Left lobe of liver (tissue), 2 donors: ENCODE results near the gene POU4F1. TPM values are rescaled to one million over a fixed set of nuclear protein-coding genes. Genes with fewer than 3 reads are reported as not detected.

Experiments used
- ATAC-seq: fragments of 200-7000 bp; cut with Tn5 transposase; one replicate; pipeline ENCODE4 v1.9.1; 2020; ENCODE audit warnings: mild to moderate bottlenecking, moderate library complexity
- DNase-seq: peaks from one replicate; pipeline ENCODE4 v3.0.0-alpha.2; 2020; ENCODE audit warnings: low spot score
- total RNA-seq: library from RNA; stranded (reverse); gene quantifications from one replicate; pipeline ENCODE4 v1.2.1, GENCODE V29; 2021
- donor health status: DM: no; HTN: no; CAD: no; lungs with moderate emphysema.
- donor health status: DM: no; HTN: yes; CAD: no.

The POU4F1 gene
- total RNA-seq, 1 donor from 2014 or later, result not detected

DNA sequence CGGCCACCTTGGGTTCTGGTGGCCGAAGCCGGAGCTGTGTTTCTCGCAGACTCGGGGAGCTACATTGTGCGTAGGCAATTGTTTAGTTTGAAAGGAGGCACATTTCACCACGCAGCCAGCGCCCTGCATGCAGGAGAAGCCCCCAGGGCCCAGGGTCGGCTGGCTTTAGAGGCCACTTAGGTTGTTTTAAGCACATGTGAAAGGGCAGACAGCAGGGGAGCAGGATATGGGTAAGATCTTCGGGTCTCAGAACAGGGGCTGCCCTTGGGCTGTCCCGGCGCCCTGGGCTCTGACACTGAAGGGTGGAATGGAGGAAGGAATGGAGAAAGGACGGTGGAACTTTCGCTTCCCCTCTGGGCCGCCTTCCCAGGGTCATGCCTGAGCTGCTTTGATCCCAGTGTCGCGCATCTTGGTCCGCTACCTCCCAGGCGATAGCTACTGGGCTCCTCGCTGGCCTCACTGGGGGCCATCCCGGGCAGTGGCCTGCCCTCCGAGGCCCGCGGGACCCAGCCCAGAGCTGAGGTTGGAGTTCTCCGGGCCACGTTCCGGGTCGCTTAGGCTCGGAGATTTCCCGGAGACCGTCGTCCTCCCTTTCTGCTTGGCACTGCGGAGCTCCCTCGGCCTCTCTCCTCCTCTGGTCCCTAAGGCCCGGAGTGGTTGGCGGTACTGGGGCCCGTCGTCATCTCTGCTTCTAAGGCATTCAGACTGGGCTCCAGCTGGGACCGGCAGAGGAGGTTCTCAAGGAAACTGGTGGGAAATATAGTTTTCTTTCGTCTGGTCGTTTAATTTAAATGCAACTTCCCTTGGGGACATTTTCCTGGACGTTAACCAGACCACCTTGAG, 4.3 kb upstream of the POU4F1 start:
- no peak for ATAC-seq
- DNase-seq, result no peak

DNA sequence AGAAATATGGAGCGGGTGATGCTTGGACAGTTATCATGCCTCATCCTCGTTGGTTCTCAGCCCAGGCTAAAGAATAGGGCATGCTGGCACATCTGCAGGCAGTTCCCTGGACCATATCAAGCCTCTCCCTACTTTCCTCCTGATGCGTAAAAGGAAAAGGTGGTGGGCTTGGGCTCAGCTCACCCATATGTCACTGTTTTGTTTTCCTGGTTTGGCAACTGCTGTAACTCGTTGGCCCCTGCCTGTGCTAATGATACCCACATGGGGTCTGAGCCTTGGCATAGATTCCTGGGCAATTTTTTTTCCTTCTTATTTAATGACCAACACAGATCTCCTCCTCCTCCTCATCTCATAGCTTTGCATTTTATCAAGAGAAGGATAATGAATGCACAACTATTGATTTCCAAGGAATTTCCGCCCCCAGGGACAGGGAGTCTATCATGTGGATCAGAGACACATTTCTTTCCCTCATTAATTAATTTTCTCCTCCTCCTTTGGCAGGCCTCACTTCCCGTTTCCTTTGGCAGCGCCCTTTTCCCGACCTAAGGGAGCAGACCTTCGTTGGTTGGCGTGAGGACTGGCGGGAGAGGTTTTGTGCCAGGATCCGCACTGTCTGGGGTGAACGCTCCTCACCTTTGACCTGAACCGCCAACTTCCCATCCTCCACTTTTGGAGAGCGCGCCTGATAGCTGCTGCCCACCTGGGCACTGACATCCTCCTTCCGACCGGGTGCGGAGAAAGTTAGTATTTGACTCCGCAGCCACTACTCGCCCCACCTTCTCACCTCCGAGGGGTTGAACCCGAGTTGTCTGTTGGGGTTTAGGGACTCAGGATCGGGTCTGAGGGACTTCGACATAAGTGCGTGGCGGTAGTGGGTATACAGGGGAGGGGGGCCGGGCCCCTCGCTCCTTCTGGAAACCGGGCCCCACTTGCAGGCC, 3.4 kb upstream of the POU4F1 start:
- ATAC-seq (no peak), DNase-seq (no peak)

DNA sequence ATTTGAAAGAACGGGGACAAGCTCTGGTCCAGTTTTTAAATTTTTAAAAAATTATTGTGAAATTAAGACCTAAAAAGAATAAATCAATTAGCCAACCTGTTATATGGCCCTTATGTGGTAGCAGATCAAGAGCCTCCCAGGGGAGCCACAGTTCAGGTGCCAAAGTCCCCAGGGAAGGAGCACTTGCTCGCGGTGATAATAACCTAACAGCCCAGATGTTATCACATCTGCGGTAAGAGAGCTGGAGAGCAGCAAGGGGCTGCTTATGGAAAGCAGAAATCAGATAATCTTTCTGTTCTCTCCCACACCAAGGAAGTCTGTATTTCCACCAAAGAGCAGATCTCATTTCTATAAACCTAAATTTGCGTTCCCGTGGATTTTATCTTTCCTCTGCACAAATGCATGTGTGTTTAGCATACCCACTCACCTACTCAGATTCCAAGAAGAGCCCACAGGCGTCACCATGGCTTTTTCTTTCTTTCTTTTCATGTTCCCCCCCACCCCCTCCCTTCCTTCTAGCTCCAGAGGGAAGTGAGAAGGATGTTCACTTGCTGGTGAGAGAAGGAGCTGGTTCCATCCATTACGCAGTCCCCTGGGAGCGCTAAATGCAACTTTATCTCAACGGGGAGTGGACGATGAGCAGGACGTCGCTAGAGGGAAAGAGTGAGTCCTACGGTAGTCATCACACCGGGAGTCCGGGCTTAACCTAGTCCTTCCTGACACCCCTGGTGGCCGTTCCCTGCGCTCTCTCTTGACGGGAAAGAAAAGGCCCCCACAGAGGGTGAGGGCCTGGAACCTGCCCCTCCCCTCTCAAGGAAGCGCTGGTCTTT, 1.6 kb upstream of the POU4F1 start:
- DNase-seq (no peak), ATAC-seq (no peak)

DNA sequence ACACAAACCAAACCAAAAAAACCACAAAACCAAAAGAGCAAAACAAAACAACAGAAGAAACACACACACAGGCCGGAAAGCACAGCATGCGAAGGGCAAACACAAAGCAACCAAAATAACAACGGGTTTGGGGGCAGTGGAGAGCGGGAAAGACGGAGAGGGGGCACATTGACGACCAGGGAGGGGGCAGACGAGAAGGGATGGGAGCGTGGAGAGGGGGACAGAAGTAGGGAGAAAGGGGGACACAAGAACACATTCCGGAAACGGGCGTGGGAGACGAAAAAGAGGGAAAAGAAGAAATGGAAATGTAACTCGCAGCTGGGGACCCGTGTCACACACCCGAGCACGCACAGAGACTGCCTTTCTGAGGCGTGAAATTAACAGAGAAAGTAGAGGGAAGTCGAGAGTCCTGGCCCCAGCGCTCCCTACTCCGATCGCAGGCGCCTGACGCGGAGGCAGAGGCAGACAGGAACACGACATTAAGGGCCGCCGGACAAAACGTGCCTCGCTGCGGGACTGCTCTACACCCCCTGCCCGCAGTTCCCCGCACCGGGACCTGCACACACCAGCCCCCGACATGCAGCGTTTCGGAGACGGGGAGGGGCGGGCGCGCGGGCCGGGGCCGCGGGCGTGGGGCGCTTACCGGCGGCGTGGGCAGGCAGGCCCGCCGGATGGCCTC, 652 bp downstream of the POU4F1 start:
- DNase-seq (no peak), ATAC-seq (no peak)

DNA sequence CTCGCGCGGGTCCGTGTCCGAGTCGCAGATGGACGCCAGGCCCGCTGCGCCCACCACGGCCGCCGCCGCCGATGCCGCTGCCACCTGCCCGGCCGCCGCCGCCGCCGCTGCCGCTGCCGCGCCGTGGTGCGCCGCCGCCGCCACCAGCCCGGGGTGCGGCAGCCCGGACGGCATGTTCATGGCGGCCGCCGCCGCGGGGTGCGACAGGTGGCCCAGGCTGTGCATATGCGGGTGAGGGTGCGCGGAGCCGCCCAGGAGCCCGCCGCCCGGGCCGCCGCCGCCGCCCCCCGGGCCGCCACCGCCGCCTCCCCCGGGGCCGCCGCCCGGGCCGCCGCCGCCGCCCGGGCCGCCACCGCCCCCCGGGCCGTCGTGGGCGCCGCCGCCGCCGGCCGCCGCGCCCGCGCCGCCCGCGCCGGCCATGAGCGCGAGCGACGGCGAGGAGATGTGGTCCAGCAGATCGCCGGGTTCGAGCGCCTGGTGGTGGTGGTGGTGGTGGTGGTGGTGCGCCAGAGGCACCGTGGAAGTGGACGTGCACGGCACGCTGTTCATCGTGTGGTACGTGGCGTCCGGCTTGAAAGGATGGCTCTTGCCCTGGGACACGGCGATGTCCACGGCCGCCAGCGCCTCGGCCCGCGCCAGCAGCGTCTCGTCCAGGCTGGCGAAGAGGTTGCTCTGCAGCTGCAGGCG, 1.3 kb downstream of the POU4F1 start:
- ATAC-seq (no peak), DNase-seq (no peak)

DNA sequence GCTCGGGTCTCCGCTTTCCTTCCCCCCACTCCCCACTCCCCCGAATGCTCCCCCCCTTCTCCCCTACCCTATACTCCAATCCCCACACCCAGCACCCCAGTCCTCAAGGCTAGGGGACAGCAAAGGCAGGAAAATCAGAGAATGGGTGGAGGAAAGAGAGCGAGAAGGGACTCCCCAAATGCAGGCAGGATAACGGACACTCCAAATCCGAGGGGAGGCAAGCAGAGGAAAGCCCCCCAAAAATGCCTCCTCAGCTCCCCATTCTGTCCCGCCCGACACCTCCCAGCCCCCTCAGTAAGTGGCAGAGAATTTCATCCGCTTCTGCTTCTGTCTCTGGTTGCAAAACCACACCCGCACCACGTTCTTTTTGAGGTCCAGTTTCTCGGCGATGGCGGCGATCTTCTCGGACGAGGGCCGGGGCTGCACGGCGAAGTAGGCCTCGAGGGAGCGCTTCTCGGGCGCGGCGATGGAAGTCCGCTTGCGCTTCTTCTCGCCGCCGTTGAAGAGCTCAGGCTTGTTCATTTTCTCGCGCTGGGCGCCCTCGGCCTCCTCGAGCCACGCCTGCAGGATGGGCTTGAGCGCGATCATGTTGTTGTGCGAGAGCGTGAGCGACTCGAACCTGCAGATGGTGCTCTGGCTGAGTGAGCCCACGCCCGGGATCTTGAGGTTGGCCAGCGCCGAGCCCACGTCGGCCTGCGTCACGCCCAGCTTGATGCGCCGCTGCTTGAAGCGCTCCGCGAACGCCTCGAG, 2.1 kb downstream of the POU4F1 start:
- DNase-seq (no peak), ATAC-seq (no peak)

DNA sequence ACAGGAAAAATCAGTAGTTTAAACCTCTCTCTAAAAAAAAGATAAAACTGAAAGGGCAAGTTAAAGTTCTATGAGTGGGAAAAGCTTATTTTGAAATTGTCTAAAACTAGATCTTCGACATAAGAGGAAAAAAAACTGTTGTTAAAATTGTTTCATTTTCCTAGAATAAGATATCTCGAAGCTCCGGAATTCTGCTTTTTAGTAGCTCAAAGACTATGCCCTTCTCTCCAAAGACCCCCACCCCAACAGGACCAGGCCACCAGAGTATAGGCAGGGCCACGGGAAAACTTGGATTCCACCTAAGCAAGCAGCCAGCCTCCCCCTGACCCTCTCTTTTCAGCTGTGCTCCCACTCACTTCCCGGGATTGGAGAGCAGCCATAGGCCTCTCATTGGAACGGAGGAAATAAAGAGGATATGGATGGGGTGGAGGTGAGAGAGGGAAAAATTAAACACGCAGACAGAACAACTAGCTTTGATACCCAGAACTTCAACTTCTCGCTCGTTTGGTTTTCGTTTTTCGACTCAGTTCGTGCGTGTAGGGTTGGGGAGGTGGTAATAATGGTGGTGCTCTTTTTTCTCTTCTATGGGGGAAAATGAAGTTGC, 3.0 kb downstream of the POU4F1 start:
- ATAC-seq, result no peak

DNA sequence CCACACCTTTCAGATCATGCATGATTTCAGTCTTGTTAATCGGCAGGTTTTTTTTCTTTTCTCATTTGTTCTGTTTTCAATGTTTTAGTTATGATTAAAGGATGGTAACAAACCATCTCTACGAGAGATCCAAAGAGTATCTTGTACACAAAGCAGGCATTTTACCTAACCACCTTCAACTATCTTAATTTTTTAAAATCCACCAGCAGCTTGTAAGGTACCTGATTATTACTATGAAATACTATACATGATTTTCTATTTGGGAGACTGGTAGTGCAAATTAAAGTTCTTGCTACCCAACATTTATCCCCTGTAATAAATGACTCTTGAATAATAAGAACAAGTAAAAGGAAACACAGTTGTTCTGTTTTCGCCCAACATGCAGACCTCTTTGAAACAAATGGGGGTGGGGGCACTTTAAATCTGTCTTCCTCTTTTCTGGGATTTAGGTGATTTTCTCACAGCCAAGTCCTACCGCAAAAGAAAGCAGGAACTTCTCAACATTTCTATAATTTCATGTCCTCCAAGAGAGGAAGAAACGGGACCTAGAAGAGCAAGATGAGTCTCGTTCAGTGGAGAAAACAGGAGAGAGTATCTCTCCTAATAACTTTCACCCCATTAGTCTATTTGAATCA, 3.6 kb downstream of the POU4F1 start:
- DNase-seq (no peak), ATAC-seq (no peak)

More for the DNA sequence above, 3.0 kb downstream of the POU4F1 start:
- DNase-seq, result no peak

DNA sequence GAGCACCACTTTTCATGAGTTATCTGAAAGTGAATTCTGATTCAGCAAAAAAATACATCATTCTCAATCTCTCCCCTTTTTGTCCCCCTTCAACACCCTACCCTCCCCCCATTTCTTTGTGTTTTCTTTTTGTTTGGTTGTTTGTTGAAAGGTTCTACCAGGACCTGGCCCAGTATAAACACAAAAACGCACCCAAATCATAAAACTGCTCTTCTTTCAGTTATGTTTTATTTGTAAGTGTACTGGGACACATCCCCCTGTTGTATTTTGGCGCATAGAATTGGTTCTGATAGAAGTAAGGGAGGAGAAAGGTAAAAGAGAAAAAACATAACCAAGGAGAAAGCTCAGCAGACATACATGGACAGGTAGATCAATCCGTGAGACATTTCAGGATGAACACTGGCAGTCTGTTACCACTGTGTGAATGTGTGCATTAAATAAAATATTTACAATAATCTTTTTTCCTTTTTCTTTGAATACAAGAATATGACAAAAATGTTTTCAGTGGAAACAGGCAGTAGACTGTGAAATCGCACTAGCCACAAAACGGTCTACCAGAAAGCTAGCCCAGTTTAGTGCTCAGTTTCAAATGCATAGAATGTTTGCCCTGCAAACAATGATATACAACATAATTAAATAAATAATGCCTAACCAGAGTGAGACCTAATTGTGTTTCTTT, 4.2 kb downstream of the POU4F1 start:
- no peak for DNase-seq
- no peak for ATAC-seq

DNA sequence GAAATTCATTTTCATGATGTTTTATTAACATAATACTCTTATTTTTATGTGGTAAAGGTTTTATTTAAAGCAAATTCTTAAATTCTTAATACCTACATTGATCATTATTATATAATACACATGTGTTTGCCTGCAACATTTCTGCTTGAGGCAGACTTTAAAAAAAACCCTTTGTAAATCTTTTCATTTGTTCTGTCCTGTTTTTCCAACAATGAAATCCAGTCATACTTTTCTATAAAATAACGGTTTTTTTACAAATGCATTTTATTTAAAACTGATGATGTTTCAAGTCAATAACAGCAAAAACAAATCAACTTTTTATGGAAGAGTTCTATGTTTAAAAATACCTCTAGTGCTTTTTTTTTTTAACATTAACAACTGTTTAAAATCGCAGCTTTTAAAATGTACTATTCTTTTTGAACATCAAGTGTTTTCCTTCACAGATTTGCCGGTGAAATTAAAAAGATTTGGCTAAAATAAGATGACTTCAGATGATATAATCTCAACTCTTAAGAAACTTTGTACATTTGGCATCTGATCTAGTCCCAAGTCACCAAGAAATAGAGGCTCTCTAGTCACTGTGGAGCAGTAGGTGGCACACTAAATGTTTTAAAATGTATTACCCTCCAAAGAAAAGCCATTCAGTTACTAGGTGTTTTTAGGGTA, 5.1 kb downstream of the POU4F1 start:
- DNase-seq, result no peak
- no peak for ATAC-seq

DNA sequence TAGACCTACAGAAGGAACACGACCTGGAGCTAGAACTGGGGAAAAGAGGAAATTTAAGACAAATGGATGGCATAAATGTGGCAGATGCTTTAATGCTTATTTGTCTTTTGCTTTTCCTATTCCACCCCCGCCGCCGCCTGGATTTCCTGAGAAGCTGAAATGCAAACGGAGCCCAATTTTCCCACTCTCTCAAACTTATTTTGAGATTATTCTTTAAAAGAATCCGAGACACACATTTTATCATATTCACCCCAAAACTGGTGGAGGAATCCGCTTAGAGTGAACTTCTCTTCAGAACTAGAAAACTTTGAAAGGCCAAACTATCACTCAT, 5.8 kb downstream of the POU4F1 start:
- DNase-seq (no peak), ATAC-seq (no peak)

DNA sequence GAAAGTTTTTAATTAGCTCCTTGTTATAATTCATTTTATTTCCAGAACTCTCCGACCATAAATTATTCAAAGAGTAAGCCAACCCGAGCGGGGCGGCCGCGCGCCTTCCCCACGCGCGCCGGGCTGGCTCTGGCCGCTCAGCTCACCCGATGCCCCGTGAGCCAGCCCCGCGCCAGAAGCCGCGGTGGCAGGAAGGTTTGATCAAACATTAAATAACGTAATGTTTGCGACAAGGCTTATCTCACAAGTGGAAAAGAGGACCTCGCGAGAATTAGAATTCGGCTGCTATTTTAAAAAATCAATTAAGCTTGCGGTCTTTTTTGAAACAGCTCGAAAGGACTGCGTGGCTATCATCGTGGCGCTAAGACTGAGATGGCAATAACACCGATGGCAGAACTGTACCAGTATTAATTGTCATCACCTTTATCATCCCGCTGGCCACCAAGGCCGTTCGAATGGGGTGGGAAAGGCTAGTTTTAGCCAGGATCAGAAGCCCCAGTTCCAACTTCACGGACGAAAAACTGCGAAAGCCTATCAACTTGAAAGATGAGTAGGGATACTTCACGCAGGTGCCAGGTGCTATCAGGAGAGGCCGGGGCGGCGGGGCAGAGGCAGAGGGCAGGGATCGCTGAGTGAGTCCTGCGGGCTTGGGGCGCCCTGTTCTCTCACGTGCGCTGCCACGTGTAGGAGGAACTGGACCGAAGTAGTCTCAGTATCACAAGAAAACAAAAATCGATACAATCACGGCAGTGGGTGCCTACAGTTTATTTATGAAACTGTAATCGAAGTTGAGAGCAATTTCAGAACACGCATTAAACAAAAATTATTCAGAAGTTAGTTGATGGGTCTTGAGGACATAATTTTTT, 6.4 kb downstream of the POU4F1 start:
- peak; percentile 31 for ATAC-seq
- DNase-seq, result no peak

DNA sequence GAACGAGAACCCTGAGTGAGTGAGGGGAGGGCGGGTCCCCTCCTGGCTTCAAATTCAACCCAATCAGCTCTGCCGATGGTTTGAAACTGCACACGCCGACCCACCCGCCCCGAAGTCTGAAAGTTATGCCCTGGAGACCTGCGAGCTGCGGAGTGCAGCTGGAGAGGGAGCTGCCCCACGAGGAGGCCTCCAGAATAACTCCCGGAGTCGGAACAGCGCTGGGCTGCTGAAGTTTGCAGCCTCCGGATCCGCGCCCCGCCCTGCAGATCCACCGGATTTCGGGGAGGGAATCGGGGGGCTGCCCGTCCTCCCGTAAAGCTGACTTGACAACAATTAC, 7.0 kb downstream of the POU4F1 start:
- DNase-seq (no peak), ATAC-seq (peak; percentile 64)

DNA sequence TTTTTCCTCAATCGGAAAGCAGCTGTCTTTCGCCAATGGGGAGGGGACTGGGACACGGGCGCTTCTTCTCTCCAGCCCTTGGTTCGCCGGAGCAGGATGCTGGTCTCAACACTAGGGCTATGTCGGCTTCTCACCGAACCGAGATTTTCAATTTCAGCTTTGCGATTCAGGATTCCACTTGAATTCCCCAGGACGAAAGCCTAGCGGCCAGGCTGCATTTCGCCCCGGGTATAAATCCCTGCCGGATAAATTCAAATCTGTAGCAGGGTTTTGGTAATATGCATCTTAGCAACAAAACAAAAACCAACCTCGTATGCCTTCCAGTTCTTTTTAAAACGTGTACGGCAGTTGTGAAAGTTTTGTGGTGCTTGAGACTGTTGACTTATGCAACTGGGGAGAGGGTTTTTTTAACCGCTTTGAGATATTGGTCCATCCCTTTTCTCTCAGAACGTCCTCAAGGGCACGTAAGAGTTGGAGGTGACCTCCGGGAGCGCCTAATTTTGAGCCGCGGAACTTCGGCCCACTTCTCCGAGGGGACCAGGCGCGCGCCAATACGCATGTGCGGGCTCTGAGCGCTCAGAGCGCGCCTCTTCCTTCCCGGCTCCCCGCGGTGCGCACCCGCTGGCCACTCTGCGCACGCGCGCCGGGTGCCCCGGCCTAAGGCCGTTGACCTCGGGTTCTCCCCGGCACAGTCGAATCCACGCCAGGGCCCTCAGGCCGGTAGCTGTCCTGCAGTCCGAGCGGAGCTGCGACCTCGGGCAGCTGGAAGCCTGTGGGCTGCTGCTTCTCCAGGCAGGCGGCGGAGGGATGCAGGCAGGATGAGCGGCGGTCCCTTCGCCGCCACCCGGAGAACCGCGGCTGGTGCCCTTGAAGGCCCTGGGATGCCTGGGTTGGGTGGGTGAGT, 7.6 kb downstream of the POU4F1 start:
- DNase-seq, result peak; percentile 84

DNA sequence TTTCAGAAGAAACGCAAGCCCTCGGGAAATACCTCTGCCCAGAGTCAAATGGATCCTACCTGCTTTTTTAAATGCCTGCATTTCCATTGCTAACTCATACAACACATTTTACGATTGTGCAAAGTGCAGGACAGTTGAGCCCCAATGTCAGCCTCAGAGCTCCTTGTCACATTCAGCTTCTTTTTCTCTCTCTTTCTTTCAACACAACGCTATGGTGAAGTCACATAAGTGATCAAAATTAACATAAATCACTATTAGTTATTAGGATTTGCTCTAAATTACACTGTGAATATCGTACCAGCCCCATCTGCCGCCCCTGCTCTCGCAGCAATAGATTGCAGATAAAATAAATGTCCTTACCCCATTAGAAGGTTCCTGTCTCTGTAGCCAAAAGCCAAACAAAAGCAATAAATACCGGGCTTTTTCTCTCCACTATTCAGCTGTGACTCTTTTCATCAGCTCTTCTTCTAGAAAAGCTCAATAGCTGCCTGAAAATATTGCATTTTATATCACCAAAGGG, 8.8 kb downstream of the POU4F1 start:
- DNase-seq (no peak), ATAC-seq (no peak)

More for the DNA sequence above, 7.6 kb downstream of the POU4F1 start:
- peak; percentile 98 for ATAC-seq
